Glutamatergic neuron (in vitro differentiated cells): ENCODE results near the gene ERAL1. TPM values are rescaled to one million over a fixed set of nuclear protein-coding genes. Genes with fewer than 3 reads are reported as not detected.

Experiments used
- DNase-seq: peaks from one replicate; pipeline ENCODE4 v3.0.0; 2022
- H3K27ac Mint-ChIP-seq: one replicate; pipeline ENCODE4 v1.8.0; 2020; ENCODE audit warnings: mild to moderate bottlenecking, mixed read lengths, inconsistent platforms; ENCODE audit not compliant: unreplicated experiment
- H3K27me3 Mint-ChIP-seq: one replicate; pipeline ENCODE4 v1.8.0; 2020; ENCODE audit warnings: mild to moderate bottlenecking, moderate library complexity, mixed read lengths, inconsistent platforms; ENCODE audit not compliant: unreplicated experiment
- H3K36me3 Mint-ChIP-seq: one replicate; pipeline ENCODE4 v1.8.0; 2020; ENCODE audit warnings: mild to moderate bottlenecking, mixed read lengths, inconsistent platforms; ENCODE audit not compliant: unreplicated experiment
- H3K4me1 Mint-ChIP-seq: one replicate; pipeline ENCODE4 v1.8.0; 2020; ENCODE audit warnings: mild to moderate bottlenecking, low read depth, mixed read lengths, inconsistent platforms; ENCODE audit not compliant: unreplicated experiment
- H3K4me3 Mint-ChIP-seq: one replicate; pipeline ENCODE4 v1.8.0; 2020; ENCODE audit warnings: mild to moderate bottlenecking, mixed read lengths, inconsistent platforms; ENCODE audit not compliant: unreplicated experiment
- H3K9me3 Mint-ChIP-seq: one replicate; pipeline ENCODE4 v1.8.0; 2020; ENCODE audit warnings: mild to moderate bottlenecking, moderate library complexity, mixed read lengths, inconsistent platforms; ENCODE audit not compliant: unreplicated experiment
- CTCF ChIP-seq: fragments of 200-600 bp; sonication (generic); IDR thresholded peaks from one replicate; pipeline ENCODE4 v1.5.0; 2021; ENCODE audit not compliant: partially characterized antibody, unreplicated experiment
- long read RNA-seq: library from polyadenylated mRNA; unstranded; transcript quantifications from one replicate; pipeline ENCODE4 v2.0.0, GENCODE V29; 2020; ENCODE audit not compliant: unreplicated experiment
- total RNA-seq: library from RNA; stranded (reverse); fragmentation: NEBNext Ultra II Directional; extraction: Animal tissue kit (Norgen Biotek cat#: 25700); gene quantifications from one replicate; pipeline ENCODE4 v1.2.1, GENCODE V29; 2021; ENCODE audit not compliant: unreplicated experiment

The ERAL1 gene
- total RNA-seq = 53.3 TPM
- long read RNA-seq, transcript ERAL1-201 (10 exons, 1,925 nt) = major isoform, 65 of 75 reads
- long read RNA-seq, partial matches to known transcripts = 0 of 75 reads
- long read RNA-seq, other reads (novel, unspliced or antisense) = 8 of 75 reads

GRCh38 chr17:28854457-28855335 lies at the start of gene ERAL1:
Gene ERAL1, plus strand, starts transcription at chr17:28855016. Its CDS starts 19 bp downstream, at chr17:28855035.
- TF ChIP-seq CTCF = no peak
- H3K36me3 Mint-ChIP-seq = no peaks in the 10 kb centered on the region
- H3K4me3 Mint-ChIP-seq = peak within 1 kb of the TSS; percentile 89
- H3K9me3 Mint-ChIP-seq = peaks cover 3% of the 10 kb centered on the region
- peaks cover 1% of the 10 kb centered on the region for H3K4me1 Mint-ChIP-seq
- no peaks in the 10 kb centered on the region for H3K27me3 Mint-ChIP-seq
- DNase-seq = peak; percentile 88
- peak within 1 kb of the TSS; percentile 79 for H3K27ac Mint-ChIP-seq

GRCh38 chr17:28807925-28808634 lies 46.7 kb upstream of the ERAL1 start:
- no peaks in the 10 kb centered on the region for H3K9me3 Mint-ChIP-seq
- peak overlapping the region; percentile 67 for H3K27ac Mint-ChIP-seq
- peaks cover 21% of the 10 kb centered on the region for H3K4me1 Mint-ChIP-seq
- H3K36me3 Mint-ChIP-seq = no peaks in the 10 kb centered on the region
- DNase-seq = no peak
- TF ChIP-seq CTCF = no peak
- peaks cover 2% of the 10 kb centered on the region for H3K27me3 Mint-ChIP-seq
- H3K4me3 Mint-ChIP-seq = peak overlapping the region; percentile 59

DNA sequence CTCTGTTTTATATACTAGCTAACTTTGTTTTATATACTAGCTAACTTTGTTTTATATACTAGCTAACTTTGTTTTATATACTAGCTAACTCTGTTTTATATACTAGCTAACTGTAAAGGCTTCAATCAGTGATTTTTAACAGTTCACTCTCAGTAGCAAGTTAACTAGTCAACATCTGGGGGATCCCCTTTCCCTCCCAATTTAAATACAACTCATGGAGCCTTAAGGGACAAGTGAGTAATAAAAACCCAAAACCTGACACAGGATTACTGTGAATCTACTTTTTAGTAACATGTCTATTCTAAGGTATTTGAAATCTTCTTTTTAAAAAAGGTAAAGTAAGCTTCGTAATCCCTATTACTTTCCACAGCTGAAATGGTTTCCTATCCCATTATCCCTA lies 44.4 kb upstream of the ERAL1 start:
- Mint-ChIP-seq H3K27ac (no peak overlapping the region), H3K9me3 (no peaks in the 10 kb centered on the region), H3K4me1 (peaks cover 21% of the 10 kb centered on the region), H3K27me3 (peaks cover 2% of the 10 kb centered on the region), H3K36me3 (no peaks in the 10 kb centered on the region), H3K4me3 (peak overlapping the region; percentile 34)
- no peak for DNase-seq
- no peak for TF ChIP-seq CTCF

DNA sequence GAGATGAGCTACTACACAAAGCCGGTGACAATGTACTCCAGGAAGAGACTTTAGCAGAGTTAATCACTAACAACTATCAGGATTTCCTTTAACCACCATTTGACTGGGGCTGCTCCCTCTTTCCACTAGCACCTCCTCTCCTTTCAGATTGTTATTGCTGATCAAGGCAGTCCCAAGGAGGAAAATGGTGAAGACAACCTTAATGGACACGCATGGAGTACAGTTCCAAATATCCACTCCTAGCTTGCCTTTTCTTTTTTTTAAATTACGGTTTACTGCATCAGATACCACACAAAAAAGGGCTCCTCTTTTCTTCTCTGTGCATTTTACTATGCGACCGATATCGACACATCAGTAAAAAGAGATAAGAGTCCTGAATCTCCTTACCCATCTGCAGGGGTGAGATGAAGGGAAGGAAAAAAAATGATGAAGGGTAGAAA lies 43.1 kb upstream of the ERAL1 start:
- no peaks in the 10 kb centered on the region for H3K9me3 Mint-ChIP-seq
- peak overlapping the region; percentile 91 for H3K27ac Mint-ChIP-seq
- H3K27me3 Mint-ChIP-seq = peaks cover 2% of the 10 kb centered on the region
- TF ChIP-seq CTCF = no peak
- DNase-seq = no peak
- H3K4me3 Mint-ChIP-seq = peak overlapping the region; percentile 93
- H3K36me3 Mint-ChIP-seq = no peaks in the 10 kb centered on the region
- H3K4me1 Mint-ChIP-seq = peaks cover 21% of the 10 kb centered on the region
